HG03095 (cell line): ENCODE results near the gene COX6A1.

Source experiments
- ATAC-seq: cut with Tn5 transposase; IDR thresholded peaks from one replicate; pipeline ENCODE4 v1.9.1; 2021; ENCODE audit warnings: moderate library complexity; ENCODE audit not compliant: unreplicated experiment

The COX6A1 gene

GRCh38 chr12:120490325-120490724, 52.4 kb downstream of the COX6A1 start:
- no peak for ATAC-seq
